DOHH2 (cell line): ENCODE data around the gene SLC26A1.
"Not testable (repeated sequence)": the region's sequence is repeated elsewhere in the genome, so short reads cannot be mapped to it uniquely, and the experiment has no call there.

Experiments
- H3F3A ChIP-seq: fragments of 200-600 bp; sonication (generic), shearing (Covaris generic); 2 replicates; pipeline ENCODE4 v1.6.0; 2016; ENCODE audit warnings: antibody characterized with exemption, mild to moderate bottlenecking; ENCODE audit not compliant: control insufficient read depth, insufficient read depth
- H3K27ac ChIP-seq: fragments of 200-600 bp; sonication (generic); 2 replicates; pipeline ENCODE4 v1.5.1; 2014; ENCODE audit warnings: low read depth, mild to moderate bottlenecking, low read length, moderate library complexity
- H3K27me3 ChIP-seq: fragments of 200-600 bp; sonication (generic); 2 replicates; pipeline ENCODE4 v1.6.1; 2014; ENCODE audit warnings: mild to moderate bottlenecking, low read length, mixed read lengths; ENCODE audit not compliant: control insufficient read depth
- H3K36me3 ChIP-seq: fragments of 200-600 bp; sonication (generic); 2 replicates; pipeline ENCODE4 v1.6.1; 2014; ENCODE audit warnings: mild to moderate bottlenecking, low read length, moderate library complexity, mixed read lengths; ENCODE audit not compliant: control insufficient read depth
- H3K4me1 ChIP-seq: fragments of 200-600 bp; sonication (generic); 2 replicates; pipeline ENCODE4 v1.6.1; 2014; ENCODE audit warnings: mild to moderate bottlenecking, low read length, mixed read lengths; ENCODE audit not compliant: control insufficient read depth
- H3K4me2 ChIP-seq: fragments of 200-600 bp; sonication (generic); 2 replicates; pipeline ENCODE4 v1.6.0; 2014; ENCODE audit warnings: mild to moderate bottlenecking, low read length, moderate library complexity
- H3K4me3 ChIP-seq: fragments of 200-600 bp; sonication (generic); 2 replicates; pipeline ENCODE4 v1.5.1; 2014; ENCODE audit warnings: mild to moderate bottlenecking, low read length, mixed read lengths
- H3K79me2 ChIP-seq: fragments of 200-600 bp; sonication (generic); 2 replicates; pipeline ENCODE4 v1.6.1; 2014; ENCODE audit warnings: mild to moderate bottlenecking, low read length, mixed read lengths; ENCODE audit not compliant: control insufficient read depth
- H3K9me2 ChIP-seq: fragments of 200-600 bp; sonication (generic); replicated peaks from 2 replicates; pipeline ENCODE4 v1.6.1; 2014; ENCODE audit warnings: mild to moderate bottlenecking, low read length, mixed read lengths; ENCODE audit not compliant: control insufficient read depth
- H3K9me3 ChIP-seq: fragments of 200-600 bp; sonication (generic); 2 replicates; pipeline ENCODE4 v1.6.1; 2014; ENCODE audit warnings: antibody characterized with exemption, low read length, mixed read lengths; ENCODE audit not compliant: control insufficient read depth, insufficient read depth
- H4K20me1 ChIP-seq: fragments of 200-600 bp; sonication (generic); 2 replicates; pipeline ENCODE4 v1.6.0; 2014; ENCODE audit warnings: low read depth, mild to moderate bottlenecking, antibody characterized with exemption, low read length, moderate library complexity; ENCODE audit not compliant: control insufficient read depth, insufficient read depth
- CTCF ChIP-seq: fragments of 200-600 bp; sonication (generic); IDR thresholded peaks from one replicate; pipeline ENCODE4 v1.5.1; 2014; ENCODE audit warnings: antibody characterized with exemption, mild to moderate bottlenecking, low read depth, low read length; ENCODE audit not compliant: poor library complexity, severe bottlenecking
- EZH2phosphoT487 ChIP-seq: fragments of 200-600 bp; sonication (generic); IDR thresholded peaks from 2 replicates; pipeline ENCODE4 v1.6.1; 2017; ENCODE audit warnings: borderline replicate concordance, mild to moderate bottlenecking, antibody characterized with exemption, low read length, moderate library complexity, mixed read lengths

The SLC26A1 gene

GRCh38 chr4:1001561-1002130, 8.4 kb upstream of the SLC26A1 start:
- Histone ChIP-seq H3K9me2 (no peaks in the 10 kb centered on the region), H3K4me2 (no peak overlapping the region), H3K36me3 (no peaks in the 10 kb centered on the region), H3F3A (no peaks in the 10 kb centered on the region), H4K20me1 (no peaks in the 10 kb centered on the region), H3K4me1 (peaks cover 35% of the 10 kb centered on the region), H3K27me3 (peaks cover 23% of the 10 kb centered on the region), H3K9me3 (no peaks in the 10 kb centered on the region), H3K4me3 (no peak overlapping the region), H3K27ac (no peak overlapping the region), H3K79me2 (no peaks in the 10 kb centered on the region)
- TF ChIP-seq EZH2phosphoT487 (no peak), CTCF (no peak)

DNA sequence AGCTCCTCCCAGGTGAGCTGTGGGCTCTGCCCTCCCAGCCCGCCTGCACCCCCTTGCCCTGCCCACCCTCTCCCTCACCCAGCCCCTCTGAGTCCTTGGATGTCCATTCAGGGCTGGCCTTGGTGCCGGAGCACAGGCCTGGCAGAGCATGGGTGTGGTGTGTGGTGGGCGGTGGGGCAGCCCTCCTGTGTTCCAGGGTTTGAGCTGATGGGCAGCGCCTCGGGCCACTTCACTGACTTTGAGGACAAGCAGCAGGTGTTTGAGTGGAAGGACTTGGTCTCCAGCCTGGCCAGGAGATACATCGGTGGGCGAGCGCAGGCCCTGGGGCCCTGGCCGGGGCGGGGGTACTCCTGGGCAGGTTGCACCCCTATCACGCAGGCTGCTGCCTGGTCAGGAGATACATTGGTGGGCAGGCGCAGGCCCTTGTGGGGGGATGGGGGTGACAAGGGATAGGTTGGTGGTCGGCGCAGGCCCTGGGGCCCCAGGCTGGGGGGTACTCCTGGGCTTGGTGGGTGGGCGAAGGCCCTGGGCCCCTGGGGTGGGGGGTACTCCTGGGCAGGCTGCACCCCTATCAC, 7.6 kb upstream of the SLC26A1 start:
- Histone ChIP-seq H4K20me1 (no peaks in the 10 kb centered on the region), H3K36me3 (no peaks in the 10 kb centered on the region), H3K27ac (no peak overlapping the region), H3K4me1 (peaks cover 35% of the 10 kb centered on the region), H3F3A (no peaks in the 10 kb centered on the region), H3K4me2 (peak overlapping the region; percentile 55), H3K79me2 (no peaks in the 10 kb centered on the region), H3K9me2 (no peaks in the 10 kb centered on the region), H3K27me3 (peaks cover 32% of the 10 kb centered on the region), H3K9me3 (no peaks in the 10 kb centered on the region), H3K4me3 (no peak overlapping the region)
- TF ChIP-seq CTCF (no peak), EZH2phosphoT487 (no peak)

DNA sequence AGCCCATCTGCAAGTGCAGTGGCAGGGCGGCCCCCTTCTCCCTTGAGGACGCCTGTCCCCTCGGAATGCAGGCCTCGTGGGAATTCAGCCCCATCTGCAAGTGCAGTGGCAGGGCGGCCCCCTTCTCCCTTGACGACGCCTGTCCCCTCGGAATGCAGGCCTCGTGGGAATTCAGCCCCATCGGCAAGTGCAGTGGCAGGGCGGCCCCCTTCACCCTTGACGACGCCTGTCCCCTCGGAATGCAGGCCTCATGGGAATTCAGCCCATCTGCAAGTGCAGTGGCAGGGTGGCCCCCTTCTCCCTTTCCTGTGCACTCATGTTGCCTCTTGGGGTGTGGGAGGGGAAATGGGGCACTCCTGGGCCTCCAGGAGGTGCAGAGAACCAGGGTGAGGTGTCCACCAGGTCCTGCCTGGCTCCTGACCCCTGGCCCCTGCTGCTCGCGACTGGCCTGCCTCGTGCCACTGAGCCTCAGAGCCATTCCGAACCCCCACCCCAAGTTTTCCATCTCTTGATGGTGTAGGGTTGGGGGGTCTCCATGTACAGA, 6.8 kb upstream of the SLC26A1 start:
- Histone ChIP-seq H3K4me2 (peak overlapping the region; percentile 55), H3K27me3 (peaks cover 37% of the 10 kb centered on the region)
- TF ChIP-seq EZH2phosphoT487 (no peak), CTCF (no peak)

GRCh38 chr4:999240-999863, 6.1 kb upstream of the SLC26A1 start:
- not testable (repeated sequence) for H3K36me3 ChIP-seq, H3K79me2 ChIP-seq, H3K4me3 ChIP-seq, H3K9me2 ChIP-seq, H3K9me3 ChIP-seq, H3F3A ChIP-seq, H4K20me1 ChIP-seq, H3K27ac ChIP-seq
- Histone ChIP-seq H3K4me1 (peaks cover 35% of the 10 kb centered on the region), H3K4me2 (peak overlapping the region; percentile 30), H3K27me3 (peaks cover 37% of the 10 kb centered on the region)

More for the DNA sequence above, 6.8 kb upstream of the SLC26A1 start:
- Histone ChIP-seq H3K9me2 (no peaks in the 10 kb centered on the region), H3K9me3 (no peaks in the 10 kb centered on the region), H3K79me2 (no peaks in the 10 kb centered on the region), H3K4me3 (peak overlapping the region; percentile 32), H3F3A (no peaks in the 10 kb centered on the region), H3K27ac (no peak overlapping the region), H3K36me3 (no peaks in the 10 kb centered on the region), H4K20me1 (no peaks in the 10 kb centered on the region), H3K4me1 (peaks cover 35% of the 10 kb centered on the region)
